B cell (primary cell): ENCODE data around the gene PRSS8.

Experiments used
- EZH2 ChIP-seq: IDR thresholded peaks from 2 replicates; pipeline ENCODE4 v1.6.1; 2012; ENCODE audit warnings: borderline replicate concordance, low read depth, mild to moderate bottlenecking, moderate library complexity, low read length; ENCODE audit not compliant: insufficient read depth, poor library complexity, severe bottlenecking
- TF ChIP-seq, protein P1 (sequence below): fragments of 200-600 bp; IDR thresholded peaks from one replicate; pipeline ENCODE4 v1.8.0; 2022; ENCODE audit warnings: antibody characterized with exemption, mild to moderate bottlenecking

DNA sequence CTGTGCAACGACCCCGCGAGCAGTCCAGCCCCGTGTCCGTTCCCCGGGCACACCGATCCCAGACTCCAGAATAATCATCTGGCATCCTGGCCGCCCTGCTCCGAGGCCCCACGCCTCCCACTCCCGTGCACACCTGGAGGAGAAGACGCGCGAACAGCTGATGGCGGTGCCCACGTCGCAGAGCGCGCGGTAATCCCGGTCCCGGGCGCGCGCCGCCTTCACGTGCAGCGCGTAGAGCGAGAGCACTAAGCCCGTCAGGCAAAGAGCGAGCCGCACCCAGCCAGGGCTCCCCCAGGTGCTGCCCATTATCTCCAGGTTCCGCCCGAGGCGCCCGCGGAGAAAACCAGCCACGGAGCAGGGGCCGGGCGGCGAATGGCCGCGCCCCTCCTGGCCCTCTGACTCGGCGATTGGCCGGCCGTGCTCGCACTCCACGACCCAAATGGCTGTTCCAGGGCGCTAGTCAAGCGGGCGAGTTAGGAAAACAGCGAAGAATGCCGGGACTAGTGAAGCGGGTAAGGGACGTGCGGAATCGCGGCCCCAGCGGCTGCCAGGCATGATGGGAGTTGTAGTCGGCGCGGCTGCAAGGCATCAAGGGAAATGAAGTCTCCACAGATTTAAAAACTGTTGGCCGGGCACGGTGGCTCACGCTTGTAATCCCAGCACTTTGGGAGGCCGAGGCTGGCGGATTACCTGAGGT lies 41.0 kb downstream of the PRSS8 start, which contains the start of gene VKORC1:
- TF ChIP-seq, protein P1, sequence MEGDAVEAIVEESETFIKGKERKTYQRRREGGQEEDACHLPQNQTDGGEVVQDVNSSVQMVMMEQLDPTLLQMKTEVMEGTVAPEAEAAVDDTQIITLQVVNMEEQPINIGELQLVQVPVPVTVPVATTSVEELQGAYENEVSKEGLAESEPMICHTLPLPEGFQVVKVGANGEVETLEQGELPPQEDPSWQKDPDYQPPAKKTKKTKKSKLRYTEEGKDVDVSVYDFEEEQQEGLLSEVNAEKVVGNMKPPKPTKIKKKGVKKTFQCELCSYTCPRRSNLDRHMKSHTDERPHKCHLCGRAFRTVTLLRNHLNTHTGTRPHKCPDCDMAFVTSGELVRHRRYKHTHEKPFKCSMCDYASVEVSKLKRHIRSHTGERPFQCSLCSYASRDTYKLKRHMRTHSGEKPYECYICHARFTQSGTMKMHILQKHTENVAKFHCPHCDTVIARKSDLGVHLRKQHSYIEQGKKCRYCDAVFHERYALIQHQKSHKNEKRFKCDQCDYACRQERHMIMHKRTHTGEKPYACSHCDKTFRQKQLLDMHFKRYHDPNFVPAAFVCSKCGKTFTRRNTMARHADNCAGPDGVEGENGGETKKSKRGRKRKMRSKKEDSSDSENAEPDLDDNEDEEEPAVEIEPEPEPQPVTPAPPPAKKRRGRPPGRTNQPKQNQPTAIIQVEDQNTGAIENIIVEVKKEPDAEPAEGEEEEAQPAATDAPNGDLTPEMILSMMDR: no peak
- no peak for TF ChIP-seq EZH2
